ENCODE measurements around the gene AHSG. TPM values are rescaled to one million over a fixed set of nuclear protein-coding genes. Genes with fewer than 3 reads are reported as not detected.

The AHSG gene
- total and polyA plus RNA-seq, 2 experiments from 2014 or later, result 0.10 to 0.18 TPM

GRCh38 chr3:186625600-186626042 lies 12.8 kb downstream of the AHSG start:
- no peaks in the 10 kb centered on the region for H3K27me3 Mint-ChIP-seq (ENCODE audit: insufficient read depth, low read depth, poor library complexity)

GRCh38 chr3:186626254-186626847 lies 13.5 kb downstream of the AHSG start:
- Histone ChIP-seq H3F3A (replicated peaks; ENCODE audit: low read depth) (no peaks in the 10 kb centered on the region), H3K36me3 (ENCODE audit: insufficient read depth) (no peaks in the 10 kb centered on the region; the same call in 1 of the 2 replicates), H3K79me2 (replicated peaks; ENCODE audit: insufficient read depth) (no peaks in the 10 kb centered on the region), H3K4me3 (no peak overlapping the region), H3K9me2 (ENCODE audit: insufficient read depth) (0 out of 2 replicates have a peak, but pooled peaks cover 8% of the 10 kb centered on the region), H4K20me1 (replicated peaks; ENCODE audit: insufficient read depth) (no peaks in the 10 kb centered on the region), H3K27ac (ENCODE audit: low read depth) (no peak overlapping the region), H3K27me3 (ENCODE audit: insufficient read depth) (no peaks in the 10 kb centered on the region), H3K4me1 (ENCODE audit: insufficient read depth) (no peaks in the 10 kb centered on the region), H3K4me2 (no peak overlapping the region), H2AFZ (no peak overlapping the region)
- ATAC-seq (no peak), DNase-seq (ENCODE audit: low spot score) (no peak)
- no peaks in the 10 kb centered on the region for H3K9me3 Mint-ChIP-seq
- no peak overlapping the region for H3K4me3 Mint-ChIP-seq
- TF ChIP-seq, protein P1, sequence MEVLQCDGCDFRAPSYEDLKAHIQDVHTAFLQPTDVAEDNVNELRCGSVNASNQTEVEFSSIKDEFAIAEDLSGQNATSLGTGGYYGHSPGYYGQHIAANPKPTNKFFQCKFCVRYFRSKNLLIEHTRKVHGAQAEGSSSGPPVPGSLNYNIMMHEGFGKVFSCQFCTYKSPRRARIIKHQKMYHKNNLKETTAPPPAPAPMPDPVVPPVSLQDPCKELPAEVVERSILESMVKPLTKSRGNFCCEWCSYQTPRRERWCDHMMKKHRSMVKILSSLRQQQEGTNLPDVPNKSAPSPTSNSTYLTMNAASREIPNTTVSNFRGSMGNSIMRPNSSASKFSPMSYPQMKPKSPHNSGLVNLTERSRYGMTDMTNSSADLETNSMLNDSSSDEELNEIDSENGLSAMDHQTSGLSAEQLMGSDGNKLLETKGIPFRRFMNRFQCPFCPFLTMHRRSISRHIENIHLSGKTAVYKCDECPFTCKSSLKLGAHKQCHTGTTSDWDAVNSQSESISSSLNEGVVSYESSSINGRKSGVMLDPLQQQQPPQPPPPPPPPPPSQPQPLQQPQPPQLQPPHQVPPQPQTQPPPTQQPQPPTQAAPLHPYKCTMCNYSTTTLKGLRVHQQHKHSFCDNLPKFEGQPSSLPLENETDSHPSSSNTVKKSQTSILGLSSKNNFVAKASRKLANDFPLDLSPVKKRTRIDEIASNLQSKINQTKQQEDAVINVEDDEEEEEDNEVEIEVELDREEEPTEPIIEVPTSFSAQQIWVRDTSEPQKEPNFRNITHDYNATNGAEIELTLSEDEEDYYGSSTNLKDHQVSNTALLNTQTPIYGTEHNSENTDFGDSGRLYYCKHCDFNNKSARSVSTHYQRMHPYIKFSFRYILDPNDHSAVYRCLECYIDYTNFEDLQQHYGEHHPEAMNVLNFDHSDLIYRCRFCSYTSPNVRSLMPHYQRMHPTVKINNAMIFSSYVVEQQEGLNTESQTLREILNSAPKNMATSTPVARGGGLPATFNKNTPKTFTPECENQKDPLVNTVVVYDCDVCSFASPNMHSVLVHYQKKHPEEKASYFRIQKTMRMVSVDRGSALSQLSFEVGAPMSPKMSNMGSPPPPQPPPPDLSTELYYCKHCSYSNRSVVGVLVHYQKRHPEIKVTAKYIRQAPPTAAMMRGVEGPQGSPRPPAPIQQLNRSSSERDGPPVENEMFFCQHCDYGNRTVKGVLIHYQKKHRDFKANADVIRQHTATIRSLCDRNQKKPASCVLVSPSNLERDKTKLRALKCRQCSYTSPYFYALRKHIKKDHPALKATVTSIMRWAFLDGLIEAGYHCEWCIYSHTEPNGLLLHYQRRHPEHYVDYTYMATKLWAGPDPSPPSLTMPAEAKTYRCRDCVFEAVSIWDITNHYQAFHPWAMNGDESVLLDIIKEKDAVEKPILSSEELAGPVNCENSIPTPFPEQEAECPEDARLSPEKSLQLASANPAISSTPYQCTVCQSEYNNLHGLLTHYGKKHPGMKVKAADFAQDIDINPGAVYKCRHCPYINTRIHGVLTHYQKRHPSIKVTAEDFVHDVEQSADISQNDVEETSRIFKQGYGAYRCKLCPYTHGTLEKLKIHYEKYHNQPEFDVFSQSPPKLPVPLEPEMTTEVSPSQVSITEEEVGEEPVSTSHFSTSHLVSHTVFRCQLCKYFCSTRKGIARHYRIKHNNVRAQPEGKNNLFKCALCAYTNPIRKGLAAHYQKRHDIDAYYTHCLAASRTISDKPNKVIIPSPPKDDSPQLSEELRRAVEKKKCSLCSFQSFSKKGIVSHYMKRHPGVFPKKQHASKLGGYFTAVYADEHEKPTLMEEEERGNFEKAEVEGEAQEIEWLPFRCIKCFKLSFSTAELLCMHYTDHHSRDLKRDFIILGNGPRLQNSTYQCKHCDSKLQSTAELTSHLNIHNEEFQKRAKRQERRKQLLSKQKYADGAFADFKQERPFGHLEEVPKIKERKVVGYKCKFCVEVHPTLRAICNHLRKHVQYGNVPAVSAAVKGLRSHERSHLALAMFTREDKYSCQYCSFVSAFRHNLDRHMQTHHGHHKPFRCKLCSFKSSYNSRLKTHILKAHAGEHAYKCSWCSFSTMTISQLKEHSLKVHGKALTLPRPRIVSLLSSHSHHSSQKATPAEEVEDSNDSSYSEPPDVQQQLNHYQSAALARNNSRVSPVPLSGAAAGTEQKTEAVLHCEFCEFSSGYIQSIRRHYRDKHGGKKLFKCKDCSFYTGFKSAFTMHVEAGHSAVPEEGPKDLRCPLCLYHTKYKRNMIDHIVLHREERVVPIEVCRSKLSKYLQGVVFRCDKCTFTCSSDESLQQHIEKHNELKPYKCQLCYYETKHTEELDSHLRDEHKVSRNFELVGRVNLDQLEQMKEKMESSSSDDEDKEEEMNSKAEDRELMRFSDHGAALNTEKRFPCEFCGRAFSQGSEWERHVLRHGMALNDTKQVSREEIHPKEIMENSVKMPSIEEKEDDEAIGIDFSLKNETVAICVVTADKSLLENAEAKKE (CRISPR knock-in tag; IDR thresholded peaks at IDR 0.05), result no peak
- TF ChIP-seq ZNF114 (CRISPR knock-in tag; IDR thresholded peaks at IDR 0.05), result no peak
- no peak for TF ChIP-seq EZH2phosphoT487 (IDR thresholded peaks at IDR 0.05; ENCODE audit: unreplicated experiment)
- TF ChIP-seq JUNB (IDR thresholded peaks at IDR 0.05; ENCODE audit: unreplicated experiment), result no peak
- TF ChIP-seq CTCF (conservative IDR thresholded peaks at IDR 0.05; ENCODE audit: low read depth in 2 of 2), result no peak
- no peak for TF ChIP-seq POLR2AphosphoS5 (IDR thresholded peaks at IDR 0.05; ENCODE audit: low read depth)
- TF ChIP-seq, protein P2, sequence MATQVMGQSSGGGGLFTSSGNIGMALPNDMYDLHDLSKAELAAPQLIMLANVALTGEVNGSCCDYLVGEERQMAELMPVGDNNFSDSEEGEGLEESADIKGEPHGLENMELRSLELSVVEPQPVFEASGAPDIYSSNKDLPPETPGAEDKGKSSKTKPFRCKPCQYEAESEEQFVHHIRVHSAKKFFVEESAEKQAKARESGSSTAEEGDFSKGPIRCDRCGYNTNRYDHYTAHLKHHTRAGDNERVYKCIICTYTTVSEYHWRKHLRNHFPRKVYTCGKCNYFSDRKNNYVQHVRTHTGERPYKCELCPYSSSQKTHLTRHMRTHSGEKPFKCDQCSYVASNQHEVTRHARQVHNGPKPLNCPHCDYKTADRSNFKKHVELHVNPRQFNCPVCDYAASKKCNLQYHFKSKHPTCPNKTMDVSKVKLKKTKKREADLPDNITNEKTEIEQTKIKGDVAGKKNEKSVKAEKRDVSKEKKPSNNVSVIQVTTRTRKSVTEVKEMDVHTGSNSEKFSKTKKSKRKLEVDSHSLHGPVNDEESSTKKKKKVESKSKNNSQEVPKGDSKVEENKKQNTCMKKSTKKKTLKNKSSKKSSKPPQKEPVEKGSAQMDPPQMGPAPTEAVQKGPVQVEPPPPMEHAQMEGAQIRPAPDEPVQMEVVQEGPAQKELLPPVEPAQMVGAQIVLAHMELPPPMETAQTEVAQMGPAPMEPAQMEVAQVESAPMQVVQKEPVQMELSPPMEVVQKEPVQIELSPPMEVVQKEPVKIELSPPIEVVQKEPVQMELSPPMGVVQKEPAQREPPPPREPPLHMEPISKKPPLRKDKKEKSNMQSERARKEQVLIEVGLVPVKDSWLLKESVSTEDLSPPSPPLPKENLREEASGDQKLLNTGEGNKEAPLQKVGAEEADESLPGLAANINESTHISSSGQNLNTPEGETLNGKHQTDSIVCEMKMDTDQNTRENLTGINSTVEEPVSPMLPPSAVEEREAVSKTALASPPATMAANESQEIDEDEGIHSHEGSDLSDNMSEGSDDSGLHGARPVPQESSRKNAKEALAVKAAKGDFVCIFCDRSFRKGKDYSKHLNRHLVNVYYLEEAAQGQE (IDR thresholded peaks at IDR 0.05; ENCODE audit: unreplicated experiment), result no peak
- TF ChIP-seq STAT1 (IDR thresholded peaks at IDR 0.05; ENCODE audit: unreplicated experiment), result no peak
- peaks cover 5% of the 10 kb centered on the region; the same call in 1 of the 3 replicates for H3K4me1 Mint-ChIP-seq
- no peaks in the 10 kb centered on the region for H3K27me3 Mint-ChIP-seq (ENCODE audit: insufficient read depth, low read depth, poor library complexity)
- H3K36me3 Mint-ChIP-seq (ENCODE audit: low read depth), result no peaks in the 10 kb centered on the region
- H3K27ac Mint-ChIP-seq, result no peak overlapping the region

More at GRCh38 chr3:186625600-186626042, 12.8 kb downstream of the AHSG start:
- TF ChIP-seq CREB1 (CRISPR knock-in tag; IDR thresholded peaks at IDR 0.05; ENCODE audit: low read depth) (no peak), ZNF114 (CRISPR knock-in tag; IDR thresholded peaks at IDR 0.05) (no peak), POLR2AphosphoS5 (IDR thresholded peaks at IDR 0.05; ENCODE audit: low read depth) (no peak), STAT1 (IDR thresholded peaks at IDR 0.05; ENCODE audit: unreplicated experiment) (no peak)
- Mint-ChIP-seq H3K36me3 (ENCODE audit: low read depth) (no peaks in the 10 kb centered on the region), H3K4me3 (no peak overlapping the region), H3K9me3 (no peaks in the 10 kb centered on the region), H3K27ac (no peak overlapping the region), H3K4me1 (peaks cover 3% of the 10 kb centered on the region; the same call in 1 of the 3 replicates)
- Histone ChIP-seq H3K36me3 (ENCODE audit: insufficient read depth) (no peaks in the 10 kb centered on the region), H3K27me3 (ENCODE audit: insufficient read depth) (no peaks in the 10 kb centered on the region), H3K4me2 (no peak overlapping the region), H4K20me1 (replicated peaks; ENCODE audit: insufficient read depth) (no peaks in the 10 kb centered on the region), H3F3A (replicated peaks; ENCODE audit: low read depth) (no peaks in the 10 kb centered on the region), H3K4me1 (ENCODE audit: insufficient read depth) (no peaks in the 10 kb centered on the region), H3K27ac (ENCODE audit: low read depth) (no peak overlapping the region), H3K9me2 (ENCODE audit: insufficient read depth) (0 out of 2 replicates have a peak, but pooled peaks cover 14% of the 10 kb centered on the region), H3K79me2 (replicated peaks; ENCODE audit: insufficient read depth) (no peaks in the 10 kb centered on the region), H2AFZ (no peak overlapping the region), H3K4me3 (no peak overlapping the region)
- DNase-seq (ENCODE audit: low spot score), result no peak
- no peak for ATAC-seq
